ENCODE measurements around the gene LRRC40.

DNA sequence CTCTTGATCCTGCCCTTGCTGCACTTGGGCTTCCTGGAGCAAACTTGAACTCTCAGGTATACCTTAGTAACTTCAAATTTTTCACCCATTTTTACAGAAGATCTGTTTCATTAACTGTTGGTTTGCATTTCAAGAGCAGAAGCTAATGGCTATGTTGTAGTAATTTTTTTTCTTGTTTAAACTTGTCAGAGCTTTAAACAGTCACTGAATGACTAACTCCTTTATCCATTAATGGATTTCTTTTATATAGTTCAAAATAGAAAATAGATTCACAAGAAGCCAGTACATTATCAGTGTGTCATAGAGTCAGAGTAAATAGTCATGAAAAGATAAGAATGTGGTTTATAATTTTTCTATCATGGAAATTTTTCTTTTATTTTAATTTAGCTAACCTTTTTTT, 29.4 kb upstream of the LRRC40 start:
- TF ChIP-seq POLR2AphosphoS5 (IDR thresholded peaks at IDR 0.05; ENCODE audit: insufficient read depth in 1 of 2, low read depth in 1 of 2) (no peak), POLR2A (IDR thresholded peaks at IDR 0.05) (no peak)
- TF ChIP-seq, protein P1, sequence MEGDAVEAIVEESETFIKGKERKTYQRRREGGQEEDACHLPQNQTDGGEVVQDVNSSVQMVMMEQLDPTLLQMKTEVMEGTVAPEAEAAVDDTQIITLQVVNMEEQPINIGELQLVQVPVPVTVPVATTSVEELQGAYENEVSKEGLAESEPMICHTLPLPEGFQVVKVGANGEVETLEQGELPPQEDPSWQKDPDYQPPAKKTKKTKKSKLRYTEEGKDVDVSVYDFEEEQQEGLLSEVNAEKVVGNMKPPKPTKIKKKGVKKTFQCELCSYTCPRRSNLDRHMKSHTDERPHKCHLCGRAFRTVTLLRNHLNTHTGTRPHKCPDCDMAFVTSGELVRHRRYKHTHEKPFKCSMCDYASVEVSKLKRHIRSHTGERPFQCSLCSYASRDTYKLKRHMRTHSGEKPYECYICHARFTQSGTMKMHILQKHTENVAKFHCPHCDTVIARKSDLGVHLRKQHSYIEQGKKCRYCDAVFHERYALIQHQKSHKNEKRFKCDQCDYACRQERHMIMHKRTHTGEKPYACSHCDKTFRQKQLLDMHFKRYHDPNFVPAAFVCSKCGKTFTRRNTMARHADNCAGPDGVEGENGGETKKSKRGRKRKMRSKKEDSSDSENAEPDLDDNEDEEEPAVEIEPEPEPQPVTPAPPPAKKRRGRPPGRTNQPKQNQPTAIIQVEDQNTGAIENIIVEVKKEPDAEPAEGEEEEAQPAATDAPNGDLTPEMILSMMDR (IDR thresholded peaks at IDR 0.05): no peak
